Measurements from ENCODE around the gene KRT84.

DNA sequence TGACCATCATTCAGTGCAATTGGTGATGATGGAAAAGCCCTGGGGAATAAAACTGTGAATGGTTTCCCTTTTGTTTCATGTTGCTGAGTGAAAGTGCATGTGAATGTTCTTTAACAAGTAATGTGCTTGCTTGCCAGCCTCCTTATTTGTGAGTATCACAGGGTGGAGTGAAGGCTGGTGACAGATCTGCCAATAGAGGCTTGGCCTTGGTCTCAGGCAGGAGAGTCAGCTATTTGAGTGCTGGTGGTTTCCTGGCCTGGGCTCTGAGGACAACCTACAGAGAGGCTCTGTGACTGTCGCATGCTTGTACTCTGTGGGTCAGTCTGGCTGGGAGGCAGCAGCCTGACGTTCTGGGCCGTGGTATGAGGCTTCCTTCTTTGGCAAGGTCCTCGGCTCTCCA lies 38.9 kb downstream of the KRT84 start:
- TF ChIP-seq POLR2A (IDR thresholded peaks at IDR 0.05; ENCODE audit: low read length): no peak
- TF ChIP-seq GATA1 (IDR thresholded peaks at IDR 0.05; ENCODE audit: low read depth, low read length): no peak
